Astrocyte of the spinal cord (primary cell): ENCODE data around the gene HOXC11.

Source experiments
- DNase-seq: peaks from one replicate; pipeline ENCODE4 v3.0.0; 2011; ENCODE audit warnings: low read depth, low spot score
- H3K4me3 ChIP-seq: 2 replicates; pipeline ENCODE4 v1.5.1; 2011; ENCODE audit warnings: low read depth, mild to moderate bottlenecking, low read length, moderate library complexity
- CTCF ChIP-seq: IDR thresholded peaks from 2 replicates; pipeline ENCODE4 v1.5.1; 2012; ENCODE audit warnings: low read depth, mild to moderate bottlenecking, low read length, inconsistent platforms
- in situ Hi-C: cut with HindIII; loops from 2 replicates; pipeline ENCODE4 v1.10.0; 2017; ENCODE audit warnings: low sequenced_read_pairs

HOXC11 gene

GRCh38 chr12:53966085-53966384, 6.9 kb upstream of the HOXC11 start:
- in situ Hi-C loops = no loop called here
- no peak overlapping the region for H3K4me3 ChIP-seq
- no peak for TF ChIP-seq CTCF
- no peak for DNase-seq

GRCh38 chr12:53966385-53967133, 6.4 kb upstream of the HOXC11 start:
- no peak overlapping the region for H3K4me3 ChIP-seq
- no peak for TF ChIP-seq CTCF
- DNase-seq = no peak
- in situ Hi-C loops = no loop called here

DNA sequence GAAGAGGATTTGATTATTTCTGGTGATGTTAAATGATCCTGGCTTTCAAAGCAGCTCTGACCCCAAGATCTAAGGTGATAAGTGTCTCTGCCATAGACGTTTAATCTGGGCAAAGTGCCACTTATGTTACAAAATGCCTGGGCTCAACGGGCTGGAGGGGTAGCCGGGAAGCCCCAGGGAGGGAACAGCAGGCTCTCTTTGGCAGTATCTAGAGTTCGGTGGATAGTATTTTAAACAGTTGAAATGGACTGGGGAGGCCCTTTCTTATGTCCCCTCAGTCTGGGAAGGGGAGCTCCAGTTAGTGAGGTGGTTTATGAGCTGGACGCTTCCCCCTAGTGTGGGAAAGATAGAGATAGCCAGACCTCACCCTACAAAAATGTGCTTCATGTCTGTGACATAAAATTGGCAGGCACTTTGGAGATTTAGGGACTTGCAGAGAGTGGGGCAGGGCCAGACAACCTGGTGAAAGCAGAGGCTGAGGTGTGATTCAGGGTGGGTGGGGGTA, 5.5 kb upstream of the HOXC11 start:
- no peak for DNase-seq
- H3K4me3 ChIP-seq = no peak overlapping the region
- in situ Hi-C loops = no loop called here
- no peak for TF ChIP-seq CTCF

- no peak overlapping the region for H3K4me3 ChIP-seq
- in situ Hi-C loops = no loop called here
- no peak for DNase-seq
- TF ChIP-seq CTCF = no peak
Measured at GRCh38 chr12:53968214-53969127, 4.5 kb upstream of the HOXC11 start.

- in situ Hi-C loops = no loop called here
- no peak overlapping the region for H3K4me3 ChIP-seq
- TF ChIP-seq CTCF = no peak
- DNase-seq = no peak
Measured at GRCh38 chr12:53969588-53970259, 3.2 kb upstream of the HOXC11 start.

- TF ChIP-seq CTCF = no peak
- no peak overlapping the region for H3K4me3 ChIP-seq
- no peak for DNase-seq
- in situ Hi-C loops = no loop called here
Measured at GRCh38 chr12:53970451-53970850, 2.5 kb upstream of the HOXC11 start.
